Inflammatory macrophage (primary cell): ENCODE data around the gene C22orf39.
A peak's percentile ranks its signal among the peaks of the same experiment; 100 is the strongest.

Experiments used
- DNase-seq, 2 donors: peaks; one replicate each; pipeline ENCODE4 v3.0.0-alpha.2; 2020 to 2022

The C22orf39 gene

GRCh38 chr22:19429950-19430889 lies 17.3 kb downstream of the C22orf39 start:
- DNase-seq, result peak; percentile 48 to 68

DNA sequence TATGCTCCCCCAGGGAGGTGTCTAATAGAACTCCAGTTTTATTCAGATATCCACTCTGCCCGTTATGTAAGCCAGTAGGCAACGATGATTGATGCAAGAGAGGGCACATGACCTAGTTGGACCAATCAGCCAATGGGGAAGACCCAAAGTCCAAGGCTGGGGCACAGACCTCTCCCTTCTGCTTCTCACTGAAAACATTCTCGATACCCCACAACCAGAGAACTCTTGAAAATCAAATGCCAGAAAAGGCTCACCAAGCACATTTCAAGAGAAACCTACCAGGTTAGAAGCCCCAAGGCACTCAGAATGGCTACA lies 23.4 kb downstream of the C22orf39 start:
- DNase-seq, result peak; percentile 14 to 18

GRCh38 chr22:19422440-19423301 lies 24.8 kb downstream of the C22orf39 start:
- no peak for DNase-seq

DNA sequence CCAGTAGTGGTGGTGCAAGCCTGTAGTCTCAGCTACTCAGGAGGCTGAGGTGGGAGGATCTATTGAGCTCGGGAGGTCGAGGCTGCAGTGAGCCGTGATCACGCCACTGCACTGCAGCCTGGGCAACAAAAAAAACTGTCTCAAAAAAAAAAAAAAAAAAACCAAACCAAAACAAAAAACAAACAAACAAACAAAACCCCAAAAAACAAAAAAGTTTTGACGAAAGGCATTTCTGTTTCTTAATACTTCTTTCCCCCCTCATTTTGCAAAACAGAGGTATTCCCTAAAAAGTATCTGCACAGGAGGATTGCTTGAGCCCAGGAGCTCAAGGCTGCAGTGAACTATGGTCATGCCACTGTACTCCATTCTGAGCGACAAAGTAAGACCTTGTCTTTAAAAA lies 27.2 kb downstream of the C22orf39 start:
- DNase-seq, result no peak

- no peak for DNase-seq
Observed at GRCh38 chr22:19419464-19420178, 27.9 kb downstream of the C22orf39 start.

GRCh38 chr22:19419086-19419463 lies 28.4 kb downstream of the C22orf39 start:
- DNase-seq, result peak; percentile 54 to 64

GRCh38 chr22:19412923-19413322 lies 34.6 kb downstream of the C22orf39 start:
- no peak for DNase-seq

DNA sequence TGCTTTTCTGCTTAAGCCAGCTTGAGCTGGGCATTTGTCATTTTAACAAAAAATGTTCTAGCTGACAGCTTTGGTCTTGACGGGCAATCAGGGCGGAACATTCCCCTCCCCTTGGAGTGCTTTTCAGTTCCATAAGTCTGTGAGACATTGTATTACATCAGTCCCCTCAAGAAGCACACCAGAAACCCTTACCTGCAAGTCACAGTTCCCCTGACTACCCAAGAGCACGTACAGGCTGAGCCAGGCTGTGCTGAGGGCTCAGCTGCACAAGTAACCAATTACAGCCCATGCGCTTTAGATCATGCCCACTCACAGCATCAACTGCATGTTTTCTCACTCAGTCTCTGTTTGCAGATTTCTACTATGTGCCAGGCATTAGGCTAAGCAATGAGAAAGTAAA lies 35.0 kb downstream of the C22orf39 start:
- DNase-seq, result no peak

DNA sequence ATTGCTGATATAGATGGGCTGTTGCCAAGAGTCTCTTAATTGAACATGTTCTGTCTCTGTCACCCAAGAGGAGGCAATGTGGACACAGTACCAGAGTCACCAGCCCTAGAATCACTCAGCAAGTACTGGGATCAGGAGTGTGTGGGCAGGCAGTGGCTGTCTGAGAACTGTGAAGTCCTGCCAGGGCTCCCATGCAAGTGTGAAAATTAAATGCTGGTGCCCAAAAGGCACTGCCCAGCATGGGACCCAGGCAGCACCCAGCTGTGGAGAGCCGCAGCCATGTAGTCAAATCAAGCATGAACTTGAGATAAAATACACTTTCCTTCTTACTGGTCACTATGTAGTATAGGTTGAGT lies 35.8 kb downstream of the C22orf39 start:
- DNase-seq, result no peak

- DNase-seq, result no peak
Observed at GRCh38 chr22:19410941-19411689, 36.4 kb downstream of the C22orf39 start.

GRCh38 chr22:19407649-19408606 lies 39.6 kb downstream of the C22orf39 start:
- no peak for DNase-seq

GRCh38 chr22:19406846-19407245 lies 40.7 kb downstream of the C22orf39 start:
- no peak for DNase-seq

DNA sequence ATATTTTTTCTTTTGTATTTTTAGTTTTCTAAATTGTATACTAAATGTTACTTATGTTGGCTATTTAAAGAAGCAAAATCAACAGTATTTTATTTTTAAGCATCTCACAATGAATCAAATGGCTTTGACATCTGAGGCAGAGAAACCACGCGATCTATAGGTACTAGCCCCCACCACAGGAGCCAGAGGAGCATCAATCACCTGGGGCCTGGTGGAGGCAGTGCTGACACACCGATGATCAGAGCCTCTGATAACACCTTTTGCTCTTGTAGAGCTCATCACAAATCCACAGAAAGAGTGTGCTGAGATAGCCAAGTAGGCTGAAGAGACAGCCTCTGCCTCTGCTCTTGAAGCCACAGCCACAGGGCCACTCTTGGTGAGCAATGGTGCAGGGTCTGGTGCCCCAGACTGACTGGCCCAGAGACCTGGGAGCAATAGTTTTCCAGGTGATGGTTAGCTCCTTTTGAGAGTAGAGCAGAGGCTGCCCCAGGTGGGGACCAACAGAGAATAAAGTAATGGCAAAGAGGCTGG lies 41.2 kb downstream of the C22orf39 start:
- no peak for DNase-seq

- no peak for DNase-seq
Observed at GRCh38 chr22:19405652-19406051, 41.9 kb downstream of the C22orf39 start.

DNA sequence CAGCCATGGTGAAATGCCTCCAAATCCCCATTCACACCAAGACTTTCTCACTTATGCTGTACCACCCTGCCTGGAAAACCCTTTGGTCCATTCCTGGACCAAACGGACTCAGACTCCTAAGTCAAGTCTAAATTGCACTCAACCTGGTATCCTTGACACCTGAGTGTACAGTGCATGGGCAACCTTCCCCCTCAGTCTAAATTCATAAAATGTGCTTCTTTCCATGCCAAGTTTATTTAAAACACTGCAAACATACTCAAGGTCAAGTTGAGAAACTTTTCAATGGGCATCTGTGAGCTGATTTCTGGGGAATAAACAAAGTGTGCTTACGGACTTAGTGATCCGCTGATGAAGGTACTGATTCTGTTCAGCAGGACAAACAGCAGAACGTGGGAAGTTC lies 42.4 kb downstream of the C22orf39 start:
- no peak for DNase-seq

- DNase-seq, result no peak
Observed at GRCh38 chr22:19404676-19405075, 42.8 kb downstream of the C22orf39 start.

DNA sequence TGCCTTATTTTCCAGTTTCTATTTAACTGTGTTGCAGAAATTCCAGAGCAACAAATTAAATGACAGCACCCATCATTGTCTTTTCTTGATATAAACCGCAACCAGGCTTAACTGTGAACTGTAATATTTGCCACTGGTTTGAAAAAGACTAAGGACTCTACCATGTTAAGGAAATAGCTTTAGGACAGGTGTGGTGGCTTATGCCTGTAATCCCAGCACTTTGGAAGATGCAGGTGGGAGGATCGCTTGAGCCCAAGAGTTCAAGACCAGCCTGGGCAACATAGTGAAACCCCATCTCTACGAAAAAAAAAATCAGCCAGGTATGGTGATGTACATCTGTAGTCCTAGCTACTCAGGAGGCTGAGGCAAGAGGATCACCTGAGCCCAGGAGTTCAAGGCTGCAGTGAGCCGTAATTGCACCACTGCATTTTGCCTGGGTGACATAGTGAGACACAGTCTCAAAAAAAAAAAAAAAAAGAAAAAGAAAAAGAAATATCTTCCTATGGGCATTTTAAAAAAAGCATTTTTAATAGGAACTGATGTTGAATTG lies 44.8 kb downstream of the C22orf39 start:
- no peak for DNase-seq

- no peak for DNase-seq
Observed at GRCh38 chr22:19401483-19401882, 46.0 kb downstream of the C22orf39 start.

GRCh38 chr22:19400881-19401280 lies 46.6 kb downstream of the C22orf39 start:
- DNase-seq, result no peak

- no peak for DNase-seq
Observed at GRCh38 chr22:19398652-19399051, 48.9 kb downstream of the C22orf39 start.

GRCh38 chr22:19398206-19398605 lies 49.3 kb downstream of the C22orf39 start:
- DNase-seq, result no peak
